Upper lobe of left lung (tissue), 6 donors: ENCODE results near the gene EIF4G3. TPM values are rescaled to one million over a fixed set of nuclear protein-coding genes. Genes with fewer than 3 reads are reported as not detected.

Experiments
- ATAC-seq, 2 donors: fragments of 200-7000 bp; cut with Tn5 transposase; one replicate each; pipeline ENCODE4 v1.9.1; 2022; ENCODE audit warnings: mild to moderate bottlenecking in 2 of 2, moderate library complexity in 2 of 2; ENCODE audit not compliant: low FRiP score in 2 of 2
- DNase-seq, 2 donors: peaks; one replicate each; pipeline ENCODE4 v3.0.0-alpha.2; 2019 to 2020
- H3K27ac ChIP-seq, 4 donors: fragments of 200-600 bp; sonication (generic); one replicate each; pipeline ENCODE4 v1.5.1; 2016 to 2019
- H3K27me3 ChIP-seq, 4 donors: fragments of 200-600 bp; sonication (generic); one replicate each; pipeline ENCODE4 v1.5.1; 2017 to 2019
- H3K36me3 ChIP-seq, 4 donors: fragments of 200-600 bp; sonication (generic); one replicate each; pipeline ENCODE4 v1.5.1; 2016 to 2019
- H3K4me1 ChIP-seq, 4 donors: fragments of 200-600 bp; sonication (generic); one replicate each; pipeline ENCODE4 v1.5.1; 2018 to 2019
- H3K4me3 ChIP-seq, 4 donors: fragments of 200-600 bp; sonication (generic); one replicate each; pipeline ENCODE4 v1.5.1; 2017 to 2019; ENCODE audit warnings: mild to moderate bottlenecking in 2 of 4, moderate library complexity in 1 of 4
- H3K9me3 ChIP-seq, 4 donors: fragments of 200-600 bp; sonication (generic); one replicate each; pipeline ENCODE4 v1.5.1; 2018 to 2019
- EP300 ChIP-seq, 4 donors: sonication (generic); formaldehyde crosslinking; IDR thresholded peaks; one replicate each; pipeline ENCODE4 v1.5.1; 2017; ENCODE audit warnings: antibody characterized with exemption in 4 of 4, control low read depth in 2 of 4
- POLR2A ChIP-seq, 4 donors: fragments of 450-650 bp; IDR thresholded peaks; one replicate each; pipeline ENCODE4 v1.5.1; 2016 to 2017; ENCODE audit warnings: antibody characterized with exemption in 4 of 4, mild to moderate bottlenecking in 2 of 4
- POLR2AphosphoS5 ChIP-seq, 2 donors: sonication (generic); formaldehyde crosslinking; IDR thresholded peaks; one replicate each; pipeline ENCODE4 v1.5.1; 2017; ENCODE audit warnings: antibody characterized with exemption in 2 of 2
- WGBS, 2 donors: methylation state at CpG; one replicate each; pipeline ENCODE4 v1.1.5; 2017 to 2018; 5-methylcytosine and 5-hydroxymethylcytosine counted together
- total RNA-seq, 6 donors: library from RNA; depleted of rRNA in 4 of 6; stranded (reverse); fragments of >200 nt in 4 of 6; gene quantifications; one replicate each; pipeline versions ENCODE4 v1.1.0 to v1.2.1, GENCODE V29; 2016 to 2021
- TF ChIP-seq, protein P1 (sequence below), 6 experiments: fragments of 450-650 bp in 4 of 6; fragments of 200-600 bp in 2 of 6; sonication (generic) in 2 of 6; IDR thresholded peaks; one replicate each; pipeline ENCODE4 v1.5.1; 2016 to 2019; ENCODE audit warnings: antibody characterized with exemption in 6 of 6
- donor health status: DM: no; HTN: no; CAD: no; lungs with moderate emphysema.
- donor health status: DM: no; HTN: yes; CAD: no; lungs with severe emphysema.

The EIF4G3 gene
- total RNA-seq, 6 donors from 2014 or later = 23.7 to 75.4 (median 38.3) TPM

DNA sequence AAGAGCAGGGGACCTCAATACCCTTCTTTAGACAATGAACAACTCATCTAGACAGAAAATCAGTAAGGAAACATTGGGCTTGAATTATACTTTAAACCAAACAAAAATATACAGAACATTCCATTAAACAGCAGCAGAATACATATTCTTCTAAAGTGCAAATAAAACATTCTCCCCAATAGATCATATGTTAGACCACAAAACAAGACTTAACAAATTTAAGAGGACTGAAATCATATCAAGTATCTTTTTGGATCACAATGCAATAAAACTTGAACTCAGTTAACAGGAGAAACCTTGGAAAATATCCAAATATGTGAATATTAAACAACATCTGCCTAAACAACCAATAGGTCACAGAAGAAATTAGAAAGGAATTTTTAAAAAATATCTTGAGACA, 341.9 kb downstream of the EIF4G3 start:
- Histone ChIP-seq H3K27me3 (no peaks in the 10 kb centered on the region), H3K27ac (no peak overlapping the region), H3K4me1 (no peaks in the 10 kb centered on the region), H3K4me3 (no peak overlapping the region), H3K9me3 (no peaks in the 10 kb centered on the region), H3K36me3 (peaks cover 0 to 7% (median 0%) of the 10 kb centered on the region in 4 donors)
- ATAC-seq (no peak), DNase-seq (no peak)
- no peak for TF ChIP-seq POLR2AphosphoS5 (IDR thresholded peaks at IDR 0.05)
- TF ChIP-seq, protein P1, sequence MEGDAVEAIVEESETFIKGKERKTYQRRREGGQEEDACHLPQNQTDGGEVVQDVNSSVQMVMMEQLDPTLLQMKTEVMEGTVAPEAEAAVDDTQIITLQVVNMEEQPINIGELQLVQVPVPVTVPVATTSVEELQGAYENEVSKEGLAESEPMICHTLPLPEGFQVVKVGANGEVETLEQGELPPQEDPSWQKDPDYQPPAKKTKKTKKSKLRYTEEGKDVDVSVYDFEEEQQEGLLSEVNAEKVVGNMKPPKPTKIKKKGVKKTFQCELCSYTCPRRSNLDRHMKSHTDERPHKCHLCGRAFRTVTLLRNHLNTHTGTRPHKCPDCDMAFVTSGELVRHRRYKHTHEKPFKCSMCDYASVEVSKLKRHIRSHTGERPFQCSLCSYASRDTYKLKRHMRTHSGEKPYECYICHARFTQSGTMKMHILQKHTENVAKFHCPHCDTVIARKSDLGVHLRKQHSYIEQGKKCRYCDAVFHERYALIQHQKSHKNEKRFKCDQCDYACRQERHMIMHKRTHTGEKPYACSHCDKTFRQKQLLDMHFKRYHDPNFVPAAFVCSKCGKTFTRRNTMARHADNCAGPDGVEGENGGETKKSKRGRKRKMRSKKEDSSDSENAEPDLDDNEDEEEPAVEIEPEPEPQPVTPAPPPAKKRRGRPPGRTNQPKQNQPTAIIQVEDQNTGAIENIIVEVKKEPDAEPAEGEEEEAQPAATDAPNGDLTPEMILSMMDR (IDR thresholded peaks at IDR 0.05) = no peak
- TF ChIP-seq EP300 (IDR thresholded peaks at IDR 0.05) = no peak
- TF ChIP-seq POLR2A (IDR thresholded peaks at IDR 0.05) = no peak

DNA sequence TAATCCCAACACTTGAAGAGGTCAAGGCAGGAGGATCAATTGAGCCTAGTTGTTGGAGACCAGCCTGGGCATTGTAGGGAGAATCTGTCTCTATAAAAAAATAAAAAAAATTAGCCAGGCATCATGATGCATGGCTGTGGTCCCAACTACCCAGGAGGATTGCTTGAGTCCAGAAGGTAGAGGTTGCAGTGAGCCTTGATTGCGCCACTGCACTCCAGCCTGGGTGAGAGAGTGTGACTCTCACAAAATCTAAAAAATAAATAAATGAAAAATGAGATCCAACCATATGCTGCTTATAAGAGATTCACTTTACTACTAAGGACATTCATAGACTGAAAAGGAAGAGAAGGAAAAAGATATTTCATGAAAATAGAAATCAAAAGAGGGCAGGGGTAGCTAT, 342.5 kb downstream of the EIF4G3 start:
- no peaks in the 10 kb centered on the region for H3K9me3 ChIP-seq
- H3K36me3 ChIP-seq = peaks cover 0 to 2% (median under 1%) of the 10 kb centered on the region in 4 donors
- no peaks in the 10 kb centered on the region for H3K4me1 ChIP-seq
- no peak overlapping the region for H3K27ac ChIP-seq
- TF ChIP-seq POLR2A (IDR thresholded peaks at IDR 0.05) = no peak
- TF ChIP-seq, protein P1 (IDR thresholded peaks at IDR 0.05) = no peak
- no peak for TF ChIP-seq EP300 (IDR thresholded peaks at IDR 0.05)
- no peak for TF ChIP-seq POLR2AphosphoS5 (IDR thresholded peaks at IDR 0.05)
- H3K27me3 ChIP-seq = no peaks in the 10 kb centered on the region
- no peak for DNase-seq
- WGBS, 2 donors = 86 to 100% methylated on average over 1 of the region's 1 CpG
- no peak for ATAC-seq
- H3K4me3 ChIP-seq = no peak overlapping the region

DNA sequence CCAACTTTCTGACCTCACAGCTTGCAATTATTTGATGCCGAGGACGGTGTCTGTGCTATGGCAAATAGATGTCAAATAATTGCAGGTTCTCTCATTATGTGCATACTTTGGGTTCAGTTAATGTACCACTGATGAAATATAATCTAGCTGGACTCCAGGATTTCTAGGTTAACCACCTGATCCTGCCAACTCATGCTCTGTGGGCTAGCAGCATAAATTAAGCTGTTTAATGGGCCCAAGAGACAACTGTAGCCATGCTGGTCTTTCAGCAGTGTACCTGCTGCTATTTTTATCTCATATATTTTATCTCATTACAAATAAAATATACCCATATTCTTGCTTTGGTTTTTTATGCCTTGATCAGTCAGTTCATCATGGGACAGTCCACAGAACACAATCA, 346.3 kb downstream of the EIF4G3 start:
- TF ChIP-seq, protein P1 (IDR thresholded peaks at IDR 0.05) = no peak
- no peak for TF ChIP-seq POLR2A (IDR thresholded peaks at IDR 0.05)
- no peak for TF ChIP-seq EP300 (IDR thresholded peaks at IDR 0.05)
- no peak for TF ChIP-seq POLR2AphosphoS5 (IDR thresholded peaks at IDR 0.05)
- Histone ChIP-seq H3K4me3 (no peak overlapping the region), H3K36me3 (peaks cover 6 to 23% (median 12%) of the 10 kb centered on the region in 4 donors), H3K27ac (no peak overlapping the region), H3K27me3 (no peaks in the 10 kb centered on the region), H3K9me3 (no peaks in the 10 kb centered on the region), H3K4me1 (no peaks in the 10 kb centered on the region)
- DNase-seq = no peak
- ATAC-seq = no peak
- 93 to 100% methylated on average over 2 of the region's 2 CpGs for WGBS, 2 donors

DNA sequence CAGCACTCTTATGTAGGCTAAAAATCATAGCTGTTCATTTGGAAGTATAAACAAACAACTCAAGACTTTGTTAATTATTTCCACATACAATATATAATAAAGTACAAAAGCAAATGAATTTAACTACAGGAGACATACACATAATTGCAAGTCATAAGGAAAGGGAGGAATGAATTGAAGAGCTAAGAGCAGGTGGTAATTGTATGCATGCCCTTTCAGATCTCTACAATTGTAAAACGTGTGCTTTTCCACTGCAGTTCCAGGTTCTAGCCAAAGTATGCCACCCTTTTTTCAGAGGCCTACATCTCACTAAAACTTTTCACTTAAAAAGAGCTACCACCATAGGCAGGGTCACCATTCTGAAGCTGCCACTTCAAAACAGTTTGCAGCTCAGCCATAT, 346.8 kb downstream of the EIF4G3 start:
- no peaks in the 10 kb centered on the region for H3K27me3 ChIP-seq
- 80 to 90% methylated on average over 1 of the region's 1 CpG for WGBS, 2 donors
- no peak overlapping the region for H3K27ac ChIP-seq

GRCh38 chr1:20829531-20829930, 347.2 kb downstream of the EIF4G3 start:
- ATAC-seq (no peak), DNase-seq (no peak)
- Histone ChIP-seq H3K36me3 (peaks cover 6 to 28% (median 12%) of the 10 kb centered on the region in 4 donors), H3K4me1 (no peaks in the 10 kb centered on the region), H3K9me3 (no peaks in the 10 kb centered on the region), H3K4me3 (no peak overlapping the region), H3K27ac (no peak overlapping the region), H3K27me3 (no peaks in the 10 kb centered on the region)
- 92 to 98% methylated on average over 1 of the region's 1 CpG for WGBS, 2 donors
- TF ChIP-seq, protein P1 (IDR thresholded peaks at IDR 0.05) = no peak
- TF ChIP-seq EP300 (IDR thresholded peaks at IDR 0.05) (no peak), POLR2A (IDR thresholded peaks at IDR 0.05) (no peak), POLR2AphosphoS5 (IDR thresholded peaks at IDR 0.05) (no peak)

More for the DNA sequence above, 346.8 kb downstream of the EIF4G3 start:
- H3K9me3 ChIP-seq = no peaks in the 10 kb centered on the region
- H3K36me3 ChIP-seq = peaks cover 6 to 24% (median 12%) of the 10 kb centered on the region in 4 donors
- H3K4me3 ChIP-seq = no peak overlapping the region
- DNase-seq (no peak), ATAC-seq (no peak)
- H3K4me1 ChIP-seq = no peaks in the 10 kb centered on the region
- TF ChIP-seq POLR2AphosphoS5 (IDR thresholded peaks at IDR 0.05) = no peak
